NCI-H1105 (cell line): ENCODE data around the gene VASN.
"Not testable (repeated sequence)": the region's sequence is repeated elsewhere in the genome, so short reads cannot be mapped to it uniquely, and the experiment has no call there.

Experiments
- DNase-seq: peaks from one replicate; lab custom pipeline; 2025; lab: John Stamatoyannopoulos, UW

Gene VASN

DNA sequence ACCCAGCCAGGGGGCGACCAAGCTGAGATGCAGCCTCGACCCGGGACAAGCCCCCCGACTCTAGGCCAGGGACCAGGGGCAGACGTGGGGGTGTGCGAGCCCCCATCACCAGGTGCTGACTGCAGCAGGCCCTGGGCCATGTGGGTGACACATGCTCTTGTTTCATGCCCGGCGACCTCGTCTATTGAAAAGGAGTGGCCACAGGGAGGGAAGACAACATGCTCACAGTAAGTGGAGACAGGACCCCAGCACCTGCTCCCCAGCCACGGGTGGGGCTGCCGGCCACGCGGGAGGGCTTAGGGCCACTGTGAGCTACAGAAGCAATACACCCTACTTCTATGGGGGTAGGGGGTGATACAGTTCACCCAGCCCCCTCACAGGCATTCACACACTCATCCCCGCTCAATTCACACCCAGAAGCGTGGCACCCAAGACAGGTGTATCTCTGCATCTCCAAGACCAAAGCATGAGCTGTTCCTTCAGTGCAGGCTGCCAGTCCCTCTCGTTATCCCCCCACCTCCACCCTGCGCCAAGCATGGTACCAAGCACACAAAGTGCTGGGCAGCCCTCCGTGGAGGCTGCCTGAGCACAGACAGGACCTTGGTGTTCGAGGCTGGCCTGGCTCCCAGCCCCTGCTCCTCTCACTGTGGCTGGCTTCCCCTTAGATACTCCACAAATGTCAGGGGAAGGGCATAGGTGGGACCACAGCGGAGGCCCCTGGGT, 13.6 kb downstream of the VASN start:
- no peak for DNase-seq

DNA sequence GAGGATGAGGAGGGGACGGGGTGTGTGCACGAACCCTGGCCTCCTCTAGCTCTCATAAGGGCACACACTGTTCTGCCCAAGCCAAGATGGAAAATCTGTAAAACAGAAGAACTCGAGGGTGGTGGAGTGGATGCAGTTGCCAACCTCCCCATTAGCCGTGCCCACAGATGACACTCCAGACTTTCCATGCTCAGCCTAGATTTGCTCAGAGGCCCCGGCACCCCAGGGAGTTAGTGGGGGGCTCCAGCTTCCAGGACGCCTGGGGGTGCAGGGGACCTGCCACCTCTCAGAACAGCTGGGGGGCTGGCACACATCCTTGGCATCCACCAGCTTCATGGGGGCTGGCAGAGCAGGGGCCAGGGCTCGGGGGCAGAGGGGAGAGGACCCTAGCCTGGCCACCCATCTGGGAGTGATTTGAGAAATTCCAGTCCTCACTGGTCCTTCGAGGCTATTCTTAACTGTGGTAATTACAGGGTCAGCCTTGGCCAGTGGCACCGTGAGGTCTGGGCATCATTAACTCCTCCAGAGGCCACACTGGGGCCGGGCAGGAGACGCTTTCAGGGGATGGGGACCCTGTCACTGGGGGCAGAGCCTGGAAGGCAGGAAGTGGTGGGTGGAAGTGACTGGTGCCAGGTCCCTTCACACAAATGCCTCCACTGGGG, 14.3 kb downstream of the VASN start:
- no peak for DNase-seq

DNA sequence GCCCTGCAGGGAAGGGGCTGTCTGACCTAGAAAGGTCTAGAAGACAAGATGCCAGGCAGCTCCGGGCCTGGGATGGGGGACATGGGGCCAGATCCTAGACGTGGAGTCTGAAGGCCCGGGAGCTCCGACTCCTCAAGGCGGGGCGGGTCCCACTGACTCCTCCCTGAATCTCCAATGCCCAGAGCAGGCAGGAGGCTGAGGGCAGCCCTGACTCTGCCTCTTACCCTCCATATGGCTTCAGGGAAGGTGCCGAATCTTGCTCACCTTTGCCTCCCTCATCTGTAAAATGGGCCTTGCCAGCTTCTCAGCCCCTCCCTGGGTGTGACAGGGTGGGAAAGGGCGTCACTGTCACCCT, 14.8 kb downstream of the VASN start:
- DNase-seq: no peak

DNA sequence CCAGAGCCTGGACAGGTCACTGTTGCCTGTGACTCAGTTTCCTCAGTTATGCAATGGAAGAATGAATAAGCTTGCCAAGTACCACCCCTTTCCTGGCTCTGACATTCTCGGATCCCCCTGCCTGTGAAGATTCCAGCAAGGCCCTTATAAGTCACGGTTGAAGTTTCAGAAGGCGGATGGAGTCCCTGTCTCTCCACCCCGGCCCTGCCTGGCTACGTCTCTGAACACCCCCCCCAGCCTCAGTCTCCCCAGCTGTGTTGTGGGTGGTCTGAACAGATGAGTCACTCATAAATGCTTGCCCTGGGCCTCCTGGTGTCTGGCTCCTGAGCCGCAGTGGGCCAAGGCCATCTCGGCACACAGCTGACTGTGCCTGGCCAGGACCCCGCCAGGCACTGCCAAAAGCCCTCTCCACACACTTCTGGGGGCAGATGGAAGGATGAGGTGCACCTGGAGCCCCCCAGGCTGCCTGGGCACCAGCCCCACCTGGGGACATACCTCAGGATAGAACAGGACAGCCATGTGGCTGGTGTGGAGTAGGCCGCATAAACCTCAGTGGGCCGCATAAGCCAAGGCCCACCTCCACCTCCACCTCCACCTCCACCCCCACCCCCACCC, 15.4 kb downstream of the VASN start:
- no peak for DNase-seq

DNA sequence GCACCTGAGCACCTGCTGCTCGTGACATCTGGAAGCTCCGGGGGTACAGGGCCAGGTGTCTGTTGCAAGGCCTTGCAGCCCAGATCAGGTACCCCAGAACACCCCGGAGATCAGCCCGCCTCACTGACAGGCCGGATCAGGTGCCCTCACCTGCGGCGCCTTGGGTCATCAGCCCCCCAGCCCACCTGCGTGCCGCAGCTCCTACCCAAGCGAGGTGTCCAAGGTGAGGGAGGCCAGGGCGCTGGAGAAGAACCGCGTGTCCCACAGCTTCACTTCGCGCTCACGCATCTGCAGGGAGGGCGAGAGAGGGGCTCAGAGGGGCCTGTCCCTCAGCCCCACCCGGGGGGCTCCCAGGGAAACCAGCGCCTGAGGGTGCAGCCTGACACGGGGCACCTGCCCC, 16.1 kb downstream of the VASN start:
- no peak for DNase-seq

DNA sequence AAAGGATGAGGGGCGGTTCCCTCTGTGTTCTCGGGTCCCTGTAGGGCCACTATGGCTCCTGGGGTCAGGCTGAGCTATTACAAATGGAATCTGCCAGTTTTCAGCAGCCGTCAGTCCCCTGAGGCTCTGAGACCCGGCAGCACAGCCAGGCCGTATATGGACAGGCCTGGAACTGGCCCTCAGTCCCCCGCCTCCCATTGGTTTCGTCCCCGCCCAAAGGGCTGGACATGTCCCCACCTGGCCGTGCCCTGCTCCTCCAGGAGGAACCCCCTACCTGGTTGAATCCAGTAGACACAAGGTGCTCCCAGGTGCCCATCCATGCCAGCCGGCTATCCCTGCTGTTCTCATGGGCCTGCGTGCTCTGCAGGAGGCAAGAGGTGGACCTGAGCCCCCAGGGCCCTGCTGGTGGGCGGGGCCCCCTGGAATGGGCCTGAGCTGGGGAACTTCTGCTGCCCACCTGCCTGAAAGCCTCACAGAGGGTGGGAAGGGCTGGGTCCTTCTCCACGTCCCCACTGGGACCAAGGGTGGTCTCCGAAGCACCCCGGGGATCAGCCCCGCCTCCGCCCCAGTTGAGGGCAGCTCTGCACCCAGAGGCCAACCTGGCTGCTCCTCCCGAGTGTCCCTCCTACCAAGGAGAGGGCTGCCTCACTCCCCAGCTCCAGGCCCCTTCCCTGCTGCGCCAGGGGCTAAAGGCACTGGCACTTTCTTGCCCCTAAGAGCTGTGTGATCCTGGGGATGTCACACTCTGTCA, 16.8 kb downstream of the VASN start:
- DNase-seq: no peak

DNA sequence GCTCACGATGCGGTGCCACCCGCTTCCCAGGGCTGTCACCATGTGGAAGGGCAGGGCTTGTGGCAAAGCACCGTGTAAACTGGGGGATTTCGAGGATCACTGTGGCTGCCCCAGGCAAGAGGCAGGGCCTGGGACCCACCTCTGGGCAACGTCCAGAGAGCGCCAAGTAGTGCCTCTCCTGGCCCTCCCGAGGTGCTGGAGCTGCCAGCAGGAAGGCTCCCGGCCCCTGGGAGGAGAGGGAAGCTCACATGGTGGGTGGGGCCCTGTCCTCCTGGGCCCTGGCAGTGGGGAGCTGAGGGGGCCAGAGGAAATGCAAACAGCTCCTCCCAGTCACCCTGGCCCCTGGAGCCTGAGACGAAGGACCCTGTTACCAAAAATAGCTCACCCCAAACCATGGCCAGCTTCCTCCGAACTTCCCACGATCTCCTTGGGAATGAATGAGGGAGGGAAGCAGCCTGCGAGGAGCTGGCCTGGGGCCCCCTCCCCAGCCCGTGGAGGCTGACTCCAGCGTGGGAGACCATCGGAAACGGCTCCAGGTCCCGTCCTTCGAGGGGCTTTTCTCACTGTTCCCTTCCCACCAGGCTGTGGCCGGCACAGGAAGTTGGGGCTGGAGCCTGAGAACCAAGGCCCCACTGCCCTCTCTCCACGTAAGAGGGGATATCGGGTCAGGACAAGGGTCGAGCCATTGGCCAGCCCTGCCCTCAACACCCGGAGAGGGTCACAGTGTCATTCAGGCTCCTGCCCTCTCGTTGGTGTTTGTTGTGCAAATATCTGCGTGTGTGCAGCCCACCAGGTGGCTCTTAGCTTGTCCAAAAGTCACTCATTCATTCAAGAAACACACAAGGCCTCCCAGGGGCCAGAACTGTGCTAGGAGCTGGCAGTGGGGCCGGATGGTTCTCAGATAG, 17.7 kb downstream of the VASN start:
- no peak for DNase-seq

DNA sequence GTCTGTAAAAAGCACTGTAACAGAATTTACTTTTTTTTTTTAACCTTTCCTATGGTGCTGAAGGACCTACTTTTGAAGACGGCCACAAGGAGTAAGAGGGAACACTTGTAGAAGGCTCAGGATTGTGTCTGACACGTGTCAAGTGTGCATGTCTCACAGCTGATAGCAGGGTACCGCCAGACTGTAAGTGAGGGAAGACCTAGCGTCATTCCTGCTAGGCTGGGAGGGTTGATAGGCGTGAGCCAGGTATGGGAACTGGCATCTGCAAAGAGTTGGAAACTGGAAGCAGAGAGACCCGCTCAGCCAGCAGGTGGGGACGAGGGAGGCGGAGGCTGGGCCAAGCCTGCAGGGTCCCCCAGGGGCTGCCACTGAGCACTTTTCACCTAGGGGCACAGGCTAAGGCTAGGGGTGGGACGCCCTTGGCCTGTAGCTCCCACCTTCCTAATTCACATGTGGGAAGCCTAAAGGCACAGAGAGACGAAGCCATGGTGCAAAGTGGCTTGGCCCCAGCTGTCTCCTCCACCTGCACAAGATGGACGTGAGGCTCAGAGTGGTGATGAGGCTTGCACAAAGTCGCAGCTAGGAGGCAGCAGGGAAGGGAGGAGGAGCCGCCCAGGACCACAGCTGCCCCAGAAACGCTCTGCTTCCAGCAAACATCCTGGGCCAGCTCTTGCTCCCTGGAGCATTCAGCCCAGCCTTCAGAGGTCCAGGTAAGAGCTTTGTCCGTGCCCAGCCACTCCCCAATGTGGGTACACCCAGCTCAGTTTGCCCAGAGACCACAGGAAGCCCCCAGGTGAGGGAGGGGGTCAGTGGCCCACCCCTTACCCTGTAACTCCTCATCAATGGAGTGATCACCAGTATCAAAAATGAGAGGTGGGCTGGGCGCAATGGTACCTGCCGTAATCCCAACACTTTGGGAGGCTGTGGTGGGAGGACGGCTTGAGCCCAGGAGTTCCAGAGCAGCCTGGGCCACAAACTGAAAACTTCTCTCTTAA, 18.9 kb downstream of the VASN start:
- no peak for DNase-seq

DNA sequence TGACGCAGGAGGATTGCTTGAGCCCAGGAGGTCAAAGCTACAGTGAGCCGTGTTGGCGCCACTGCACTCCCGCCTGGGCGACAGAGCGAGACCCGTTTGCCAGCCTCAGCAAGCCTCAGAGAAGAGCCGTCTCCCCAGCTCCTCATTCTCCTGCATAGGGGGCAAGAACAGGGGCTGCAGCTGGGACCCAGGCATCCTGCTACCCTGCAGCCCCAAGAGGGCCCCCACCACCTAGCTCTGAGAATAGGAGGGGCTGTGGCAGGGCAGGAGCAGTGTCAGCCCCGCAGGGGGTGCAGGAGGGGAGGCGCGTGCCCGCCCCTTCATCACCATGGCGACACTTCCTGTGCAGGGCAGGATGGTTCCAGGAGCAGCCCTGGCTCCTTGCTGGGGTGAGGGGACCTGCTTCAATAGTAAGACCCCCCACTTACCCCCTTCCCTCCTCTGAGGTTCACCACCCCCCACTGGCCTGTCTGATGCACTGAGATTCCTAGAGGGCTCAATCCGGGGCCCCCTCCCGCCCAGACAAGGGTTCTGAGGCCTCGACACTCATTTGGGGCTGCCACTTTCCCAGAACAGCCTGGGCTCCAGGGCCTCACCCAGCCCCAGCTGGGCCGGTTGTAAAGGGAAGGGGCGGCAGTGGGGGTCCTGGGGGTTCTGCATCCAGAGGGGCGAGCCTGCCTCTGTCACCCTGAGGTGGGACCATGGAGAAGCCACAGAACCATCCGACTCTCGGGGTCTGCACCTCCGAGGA, 20.2 kb downstream of the VASN start:
- DNase-seq: no peak

DNA sequence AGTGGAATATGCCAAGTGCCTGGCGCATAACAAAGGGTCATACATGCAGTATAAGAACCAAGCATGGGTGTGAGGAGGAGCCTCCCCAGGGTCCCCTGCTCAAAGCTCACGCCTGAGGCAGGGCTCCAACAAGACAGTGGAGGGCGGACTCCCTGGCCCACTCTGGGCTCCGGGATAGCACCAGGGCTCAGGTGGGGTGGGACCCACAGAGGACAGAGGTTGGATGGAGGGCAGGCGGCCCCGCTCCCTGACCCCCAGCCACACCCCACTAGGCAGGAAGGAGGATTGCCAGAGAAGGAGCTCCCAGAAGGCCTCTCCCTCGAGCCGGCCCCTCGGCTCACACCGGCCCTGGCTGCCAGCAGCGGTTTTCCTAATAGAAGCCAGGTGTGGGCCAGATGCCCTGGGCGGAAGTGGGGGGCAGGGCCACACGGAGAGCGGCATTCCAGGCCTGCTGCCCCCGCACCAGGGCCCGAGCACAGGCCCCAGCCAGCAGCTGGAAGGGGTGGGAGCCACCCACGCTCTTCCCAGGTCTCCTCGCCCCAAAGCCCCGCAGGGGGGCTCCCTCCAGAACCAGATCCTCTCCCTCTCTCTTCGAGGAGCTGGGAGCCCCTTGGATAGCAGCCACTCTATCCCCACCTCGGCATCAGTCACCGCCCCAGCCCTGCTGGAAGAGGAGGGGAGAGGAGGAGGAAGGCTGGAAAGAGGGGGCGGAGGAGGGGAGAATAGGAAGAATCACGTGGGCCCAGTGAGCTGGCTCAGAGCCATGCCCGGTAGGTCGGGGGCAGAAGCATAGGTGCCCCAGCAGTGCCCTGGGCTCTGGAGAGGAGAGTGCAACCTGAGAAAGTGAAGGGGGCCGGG, 21.0 kb downstream of the VASN start:
- peak; percentile 70 for DNase-seq

DNA sequence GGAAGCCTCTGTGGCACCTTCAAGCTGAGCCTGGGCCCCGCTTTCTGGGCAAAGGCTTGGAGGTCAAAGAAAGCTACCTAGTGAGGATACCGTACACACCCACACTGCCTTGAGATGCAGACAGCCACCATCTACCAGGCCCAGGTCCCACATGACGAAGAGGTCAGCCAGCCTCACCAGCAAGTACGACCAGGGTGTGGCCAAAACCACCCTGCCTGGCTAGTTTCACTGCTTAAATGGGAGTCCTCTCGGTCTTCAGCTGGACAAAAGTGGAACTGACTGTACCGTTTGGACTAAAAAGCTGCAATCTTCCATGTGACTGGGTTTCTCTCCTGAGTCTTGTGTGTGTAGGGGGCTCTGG, 21.6 kb downstream of the VASN start:
- no peak for DNase-seq

DNA sequence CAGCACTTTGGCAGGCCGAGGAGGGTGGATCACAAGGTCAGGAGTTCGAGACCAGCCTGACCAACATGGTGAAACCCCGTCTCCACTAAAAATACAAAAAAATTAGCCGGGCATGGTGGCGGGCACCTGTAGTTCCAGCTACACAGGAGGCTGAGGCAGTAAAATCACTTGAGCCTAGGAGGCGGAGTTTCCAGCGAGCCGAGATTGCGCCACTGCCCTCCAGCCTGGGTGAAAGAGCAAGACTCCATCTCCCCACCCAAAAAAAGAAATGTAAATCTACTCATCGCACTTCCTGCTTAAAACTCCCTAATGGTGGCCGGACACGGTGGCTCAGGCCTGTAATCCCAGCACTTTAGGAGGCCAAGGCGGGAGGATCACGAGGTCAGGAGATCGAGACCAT, 22.2 kb downstream of the VASN start:
- not testable (repeated sequence) for DNase-seq

DNA sequence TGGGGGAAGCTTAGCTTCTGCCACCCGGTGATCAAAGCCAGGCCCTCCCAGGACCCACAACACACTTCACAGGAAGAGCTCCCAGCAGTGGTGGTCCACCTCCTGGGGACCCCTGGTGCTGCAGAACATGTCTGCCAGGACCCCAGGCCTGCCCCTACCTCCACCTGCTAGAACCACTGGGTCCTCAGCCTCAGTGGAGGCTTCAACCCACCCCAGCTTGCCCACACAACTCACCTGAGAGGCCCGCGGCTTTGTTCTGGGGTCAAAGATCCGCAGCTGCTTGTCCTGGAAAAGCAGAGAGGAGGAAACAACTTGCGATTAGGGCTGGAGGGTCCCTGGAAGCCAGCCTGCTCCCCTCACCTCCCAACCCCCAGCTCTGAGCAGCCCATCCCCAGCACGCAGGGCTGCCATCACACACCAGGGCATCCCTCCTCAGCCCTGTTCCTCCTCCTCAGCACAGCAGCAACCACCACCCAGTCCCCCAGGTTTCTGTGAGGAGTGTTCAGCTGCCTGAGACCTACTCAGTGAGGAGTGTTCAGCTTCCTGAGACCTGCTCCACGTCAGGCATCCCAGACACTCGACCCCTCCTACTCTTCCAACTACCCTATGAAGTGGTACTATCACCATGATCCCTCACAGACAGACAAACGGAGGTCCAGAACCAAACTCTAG, 23.5 kb downstream of the VASN start:
- DNase-seq: no peak

DNA sequence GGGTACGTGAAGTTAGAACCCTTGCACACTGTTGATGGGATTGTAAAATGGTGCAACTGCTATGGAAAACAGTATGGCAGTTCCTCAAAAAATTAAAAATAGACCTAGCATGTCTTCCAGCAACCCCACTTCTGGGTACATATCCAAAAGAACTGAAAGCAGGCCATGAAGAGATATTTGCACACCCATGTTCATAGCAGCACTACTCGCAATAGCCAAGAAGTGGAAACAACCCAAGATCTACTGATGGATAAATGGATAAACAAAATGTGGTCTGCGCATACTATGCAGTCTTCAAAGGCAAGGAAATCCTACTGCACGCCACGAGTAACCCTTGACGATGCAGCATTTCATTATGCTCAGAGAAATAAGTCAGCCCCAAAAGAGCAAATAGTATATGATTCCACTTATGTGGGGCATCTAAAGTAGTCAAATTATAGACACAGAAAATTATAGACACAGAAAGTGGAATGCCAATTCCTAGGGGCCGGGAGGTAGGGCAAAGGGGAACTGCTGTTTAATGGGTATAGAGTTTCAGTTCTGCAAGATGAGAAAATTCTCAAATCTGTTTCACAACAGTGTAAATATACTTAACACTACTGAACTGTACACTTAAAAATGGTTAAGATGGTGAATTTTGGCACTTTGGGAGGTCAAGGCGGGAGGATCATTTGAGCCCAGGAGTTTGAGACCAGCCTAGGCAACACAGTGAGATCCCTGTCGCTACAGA, 27.5 kb downstream of the VASN start:
- DNase-seq: no peak

DNA sequence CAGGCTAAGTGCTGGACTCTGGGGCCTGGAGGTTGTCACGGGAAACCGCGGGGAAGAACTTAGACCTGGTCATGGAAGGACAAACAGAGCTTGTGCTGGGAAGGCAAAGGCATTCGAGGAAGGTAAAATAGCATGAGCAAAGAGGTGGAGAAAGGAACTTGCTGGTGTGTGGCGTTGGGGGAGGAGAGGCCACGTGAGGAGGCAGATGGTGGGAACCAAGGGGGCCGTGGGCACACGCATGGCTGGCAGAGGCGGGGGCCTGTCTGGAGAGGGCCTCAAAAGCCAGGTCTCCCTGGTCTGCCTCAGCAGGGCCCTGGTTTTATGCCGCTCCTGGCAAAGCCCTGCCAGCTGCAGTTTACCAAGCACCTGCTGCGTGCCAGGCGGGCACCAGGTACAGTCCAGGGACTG, 29.4 kb downstream of the VASN start:
- no peak for DNase-seq

DNA sequence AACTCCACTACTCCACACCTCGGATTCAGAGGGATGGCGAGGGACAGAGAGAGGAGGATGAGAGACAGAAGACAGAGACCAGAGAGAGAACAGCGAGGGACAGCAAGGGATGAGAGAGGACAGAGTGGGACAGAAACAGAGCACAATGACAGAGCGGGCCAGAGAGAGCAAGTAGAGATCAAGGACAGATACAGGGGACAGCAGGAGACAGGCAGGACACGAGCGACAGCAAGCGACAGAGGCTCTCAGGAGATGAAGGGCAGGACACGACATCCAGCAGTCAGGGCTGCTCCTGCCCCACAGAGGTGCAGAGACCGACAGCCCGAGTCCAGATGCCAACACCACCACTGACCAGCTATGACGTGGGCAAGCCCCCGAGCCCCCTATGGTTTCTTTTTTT, 29.9 kb downstream of the VASN start:
- DNase-seq: no peak

DNA sequence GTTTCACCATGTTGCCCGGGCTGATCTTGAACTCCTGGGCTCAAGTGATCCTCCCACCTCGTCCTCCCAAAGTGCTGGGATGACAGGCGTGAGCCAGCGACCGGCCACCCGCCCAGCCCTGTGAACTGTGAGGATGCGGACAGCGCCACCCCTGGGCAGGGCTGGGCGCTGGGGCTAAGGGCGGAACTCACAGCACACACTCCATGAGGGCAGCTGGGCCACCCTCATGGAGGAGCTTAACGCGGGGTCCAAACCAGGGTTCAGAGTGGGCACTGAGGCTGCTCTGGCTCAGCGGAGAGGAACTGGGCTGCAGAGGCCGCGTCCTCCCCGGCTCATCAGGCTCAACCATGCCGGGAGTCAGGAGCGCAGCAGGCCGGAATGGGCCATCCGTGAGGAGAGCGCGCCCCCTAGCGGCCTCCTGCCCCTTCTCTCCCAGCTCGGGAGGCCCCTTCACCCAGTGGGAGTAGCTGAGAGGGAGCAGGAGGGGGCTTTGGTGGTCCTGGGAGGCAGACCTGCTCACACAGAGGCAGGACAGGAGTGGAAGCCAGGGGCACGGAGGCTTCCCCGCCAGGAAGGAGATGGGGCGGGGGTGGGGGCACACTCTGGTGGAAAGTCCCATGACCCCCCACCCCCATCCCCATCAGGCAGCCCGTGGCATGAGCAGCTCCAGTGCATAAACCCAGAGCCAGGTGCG, 30.9 kb downstream of the VASN start:
- DNase-seq: peak; percentile 44
